ENCODE measurements around the gene NR4A2. TPM values are rescaled to one million over a fixed set of nuclear protein-coding genes. Genes with fewer than 3 reads are reported as not detected.

NR4A2 gene
- total RNA-seq, 1 experiment from 2014 or later: 0.45 TPM

DNA sequence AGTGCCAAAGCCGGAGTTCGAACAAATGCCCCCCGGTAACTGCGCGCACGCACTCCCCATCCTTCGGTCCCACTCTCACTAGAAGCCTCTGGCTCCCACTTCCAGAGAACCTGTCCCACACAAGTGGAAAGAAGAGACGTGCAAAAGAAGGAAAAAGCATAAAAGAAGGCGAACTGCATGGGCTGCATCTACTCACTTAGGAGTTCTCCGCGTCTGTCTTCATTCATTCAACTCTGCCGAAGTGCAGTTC is 312 bp downstream of the NR4A2 start:
- Histone ChIP-seq H3K27me3 (ENCODE audit: control insufficient read depth, insufficient read depth, low read length) (peaks cover 59% of the 10 kb centered on the region), H3K36me3 (replicated peaks; ENCODE audit: control insufficient read depth, insufficient read depth, low read length) (no peaks in the 10 kb centered on the region), H3K4me3 (ENCODE audit: insufficient read depth, low read depth, low read length) (peak overlapping the region; percentile 69)
- no peak for DNase-seq

GRCh38 chr2:156331572-156332283 is 793 bp downstream of the NR4A2 start:
- peak; percentile 60 for DNase-seq
- H3K27me3 ChIP-seq (ENCODE audit: control insufficient read depth, insufficient read depth, low read length): peaks cover 64% of the 10 kb centered on the region
- H3K4me3 ChIP-seq (ENCODE audit: insufficient read depth, low read depth, low read length): peak overlapping the region; percentile 69
- H3K36me3 ChIP-seq (replicated peaks; ENCODE audit: control insufficient read depth, insufficient read depth, low read length): no peaks in the 10 kb centered on the region

- Histone ChIP-seq H3K4me3 (ENCODE audit: insufficient read depth, low read depth, low read length) (peak overlapping the region; percentile 48; the same call in 1 of the 2 replicates), H3K36me3 (replicated peaks; ENCODE audit: control insufficient read depth, insufficient read depth, low read length) (no peaks in the 10 kb centered on the region), H3K27me3 (ENCODE audit: control insufficient read depth, insufficient read depth, low read length) (peaks cover 80% of the 10 kb centered on the region)
- DNase-seq: peak; percentile 59
Observed at GRCh38 chr2:156329927-156330726, 2.4 kb downstream of the NR4A2 start.

- Histone ChIP-seq H3K27me3 (ENCODE audit: control insufficient read depth, insufficient read depth, low read length) (peaks cover 88% of the 10 kb centered on the region), H3K4me3 (ENCODE audit: insufficient read depth, low read depth, low read length) (peak overlapping the region; percentile 48), H3K36me3 (replicated peaks; ENCODE audit: control insufficient read depth, insufficient read depth, low read length) (no peaks in the 10 kb centered on the region)
- DNase-seq: peak; percentile 84
Observed at GRCh38 chr2:156329031-156329926, 3.2 kb downstream of the NR4A2 start.

DNA sequence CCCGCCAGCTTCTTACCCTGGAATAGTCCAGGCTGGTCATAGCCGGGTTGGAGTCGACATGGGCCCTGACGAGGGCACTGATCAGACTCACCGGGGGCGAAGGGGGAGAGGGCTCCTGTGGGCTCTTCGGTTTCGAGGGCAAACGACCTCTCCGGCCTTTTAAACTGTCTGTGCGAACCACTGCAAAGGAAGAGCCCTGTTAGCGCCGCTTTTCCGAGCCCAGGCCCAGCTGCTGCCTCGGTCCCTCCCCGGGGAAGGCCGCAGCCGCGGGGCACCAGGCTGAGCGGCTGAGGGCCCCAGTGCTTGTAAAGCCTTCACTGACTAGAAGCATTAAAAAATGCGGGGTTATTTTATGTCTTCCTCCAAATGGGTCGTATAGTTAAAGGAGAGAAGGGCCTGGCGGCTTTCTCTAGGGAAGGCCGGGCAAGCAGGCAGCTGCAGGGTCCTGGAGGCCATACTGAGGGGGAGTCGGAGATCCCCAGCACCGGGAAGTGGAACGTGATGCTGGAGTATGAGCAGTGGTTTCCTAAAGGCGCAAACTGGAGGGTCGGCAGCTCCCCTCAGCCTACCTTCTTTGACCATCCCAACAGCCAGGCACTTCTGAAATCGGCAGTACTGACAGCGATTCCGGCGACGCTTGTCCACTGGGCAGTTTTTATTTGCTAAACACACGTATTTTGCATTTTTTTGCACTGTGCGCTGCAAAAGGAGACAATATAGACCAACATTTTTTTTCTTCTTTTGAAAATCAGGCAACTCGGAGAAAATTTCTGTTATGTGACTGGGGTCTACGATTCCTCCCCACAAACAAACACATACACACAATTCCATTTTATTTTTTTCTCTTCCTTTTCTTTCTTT is 4.5 kb downstream of the NR4A2 start:
- Histone ChIP-seq H3K4me3 (ENCODE audit: insufficient read depth, low read depth, low read length) (peak overlapping the region; percentile 16; the same call in 1 of the 2 replicates), H3K36me3 (replicated peaks; ENCODE audit: control insufficient read depth, insufficient read depth, low read length) (no peaks in the 10 kb centered on the region), H3K27me3 (ENCODE audit: control insufficient read depth, insufficient read depth, low read length) (peaks cover 92% of the 10 kb centered on the region)
- DNase-seq: peak; percentile 76

GRCh38 chr2:156326526-156327095 is 5.9 kb downstream of the NR4A2 start:
- H3K36me3 ChIP-seq (replicated peaks; ENCODE audit: control insufficient read depth, insufficient read depth, low read length): no peaks in the 10 kb centered on the region
- no peak overlapping the region for H3K4me3 ChIP-seq (ENCODE audit: insufficient read depth, low read depth, low read length)
- peaks cover 100% of the 10 kb centered on the region for H3K27me3 ChIP-seq (ENCODE audit: control insufficient read depth, insufficient read depth, low read length)
- DNase-seq: no peak

DNA sequence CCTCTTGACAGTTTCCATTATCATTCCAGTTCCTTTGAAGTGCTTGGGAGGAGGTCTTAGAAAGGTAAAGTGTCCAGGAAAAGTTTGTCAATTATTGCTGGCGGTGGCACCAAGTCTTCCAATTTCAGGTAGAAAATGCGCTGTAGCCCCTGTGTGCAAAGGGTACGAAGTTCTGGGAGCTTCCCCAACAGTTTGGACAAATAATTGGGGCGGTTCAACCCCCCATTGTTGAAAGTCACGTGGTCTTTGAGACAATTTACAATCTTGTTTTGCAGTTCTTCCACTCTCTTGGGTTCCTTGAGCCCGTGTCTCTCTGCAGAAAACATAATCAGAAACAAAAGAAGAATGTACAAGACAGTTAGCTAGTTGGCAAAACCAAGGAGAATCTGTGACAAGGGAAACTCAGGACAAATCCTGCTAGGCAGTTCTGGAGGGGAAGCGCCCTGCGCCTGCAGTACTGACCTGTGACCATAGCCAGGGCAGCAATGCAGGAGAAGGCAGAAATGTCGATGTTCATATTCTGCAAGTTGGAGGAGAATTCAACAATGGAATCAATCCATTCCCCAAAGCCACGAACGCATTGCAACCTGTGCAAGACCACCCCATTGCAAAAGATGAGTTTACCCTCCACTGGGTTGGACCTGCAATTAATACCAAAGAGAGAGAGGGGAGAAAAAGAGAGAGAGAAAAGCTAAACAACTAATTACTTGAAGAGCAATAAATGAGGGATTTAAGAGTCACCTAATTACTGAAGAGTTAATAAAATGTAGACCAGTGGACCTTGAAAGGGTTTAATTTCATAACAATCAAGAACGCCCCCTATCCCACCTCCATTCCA is 6.6 kb downstream of the NR4A2 start:
- no peaks in the 10 kb centered on the region for H3K36me3 ChIP-seq (replicated peaks; ENCODE audit: control insufficient read depth, insufficient read depth, low read length)
- no peak overlapping the region for H3K4me3 ChIP-seq (ENCODE audit: insufficient read depth, low read depth, low read length)
- H3K27me3 ChIP-seq (ENCODE audit: control insufficient read depth, insufficient read depth, low read length): peaks cover 100% of the 10 kb centered on the region
- peak; percentile 36 for DNase-seq

DNA sequence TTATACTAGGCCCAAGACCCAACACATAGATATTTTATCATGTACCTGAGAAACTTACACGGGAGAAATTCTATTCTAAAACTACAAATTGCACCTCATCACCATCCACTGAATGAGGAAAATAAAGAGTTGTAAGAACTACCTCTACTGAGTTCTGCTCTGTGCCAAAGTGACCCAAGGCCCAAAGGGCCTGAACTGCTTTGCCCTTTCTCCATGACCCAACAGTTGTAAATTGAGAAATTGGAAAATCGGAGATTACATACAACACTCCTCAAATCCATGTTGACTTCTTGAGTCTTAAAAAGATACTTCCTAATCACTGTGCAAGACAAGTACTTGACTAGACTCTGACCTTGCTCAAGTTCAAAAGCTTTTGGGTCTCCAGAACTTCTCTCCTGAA is 8.8 kb downstream of the NR4A2 start:
- peaks cover 98% of the 10 kb centered on the region for H3K27me3 ChIP-seq (ENCODE audit: control insufficient read depth, insufficient read depth, low read length)
- no peaks in the 10 kb centered on the region for H3K36me3 ChIP-seq (replicated peaks; ENCODE audit: control insufficient read depth, insufficient read depth, low read length)
- no peak for DNase-seq
- H3K4me3 ChIP-seq (ENCODE audit: insufficient read depth, low read depth, low read length): no peak overlapping the region

GRCh38 chr2:156322686-156323231 is 9.8 kb downstream of the NR4A2 start:
- H3K36me3 ChIP-seq (replicated peaks; ENCODE audit: control insufficient read depth, insufficient read depth, low read length): no peaks in the 10 kb centered on the region
- peaks cover 94% of the 10 kb centered on the region for H3K27me3 ChIP-seq (ENCODE audit: control insufficient read depth, insufficient read depth, low read length)
- peak; percentile 75 for DNase-seq
- peak overlapping the region; percentile 21; the same call in 1 of the 2 replicates for H3K4me3 ChIP-seq (ENCODE audit: insufficient read depth, low read depth, low read length)

- no peak for DNase-seq
- Histone ChIP-seq H3K4me3 (ENCODE audit: insufficient read depth, low read depth, low read length) (no peak overlapping the region), H3K27me3 (ENCODE audit: control insufficient read depth, insufficient read depth, low read length) (peaks cover 88% of the 10 kb centered on the region)
Observed at GRCh38 chr2:156322051-156322685, 10.4 kb downstream of the NR4A2 start.

GRCh38 chr2:156321243-156321904 is 11.1 kb downstream of the NR4A2 start:
- peaks cover 80% of the 10 kb centered on the region for H3K27me3 ChIP-seq (ENCODE audit: control insufficient read depth, insufficient read depth, low read length)
- H3K36me3 ChIP-seq (replicated peaks; ENCODE audit: control insufficient read depth, insufficient read depth, low read length): no peaks in the 10 kb centered on the region
- H3K4me3 ChIP-seq (ENCODE audit: insufficient read depth, low read depth, low read length): no peak overlapping the region
- DNase-seq: peak; percentile 58

More at GRCh38 chr2:156322051-156322685, 10.4 kb downstream of the NR4A2 start:
- no peaks in the 10 kb centered on the region for H3K36me3 ChIP-seq (replicated peaks; ENCODE audit: control insufficient read depth, insufficient read depth, low read length)

DNA sequence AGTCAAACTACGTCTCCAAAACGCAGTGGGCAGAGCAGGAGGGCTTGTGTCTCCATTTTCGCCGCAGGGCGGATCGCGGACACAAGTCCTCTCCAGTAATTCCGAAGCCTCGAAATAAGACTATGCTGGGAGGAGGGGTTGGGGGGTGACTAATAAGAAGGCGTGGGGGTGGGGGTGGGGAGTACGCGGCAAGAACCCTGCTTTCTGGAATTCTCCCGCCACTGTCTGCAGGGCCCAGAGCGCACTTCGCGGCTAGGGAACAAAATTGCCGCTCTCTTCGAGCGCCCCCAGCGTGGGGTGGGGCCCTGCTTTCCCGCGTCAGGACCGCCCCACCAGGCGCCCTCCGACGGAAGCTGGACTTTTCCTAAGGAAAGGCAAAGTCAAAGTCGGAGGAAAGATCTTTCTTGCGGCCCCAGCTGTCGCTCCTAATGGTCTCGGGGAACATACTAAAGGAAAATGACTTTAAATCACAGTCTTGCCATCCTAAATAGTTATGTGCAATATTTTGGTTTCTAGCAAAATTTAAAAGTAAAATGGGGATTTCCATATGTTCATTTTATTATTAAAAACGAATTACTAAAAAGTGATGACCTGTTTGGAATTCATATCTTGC is 11.9 kb downstream of the NR4A2 start:
- Histone ChIP-seq H3K4me3 (ENCODE audit: insufficient read depth, low read depth, low read length) (peak overlapping the region; percentile 49), H3K27me3 (ENCODE audit: control insufficient read depth, insufficient read depth, low read length) (peaks cover 72% of the 10 kb centered on the region), H3K36me3 (replicated peaks; ENCODE audit: control insufficient read depth, insufficient read depth, low read length) (no peaks in the 10 kb centered on the region)
- peak; percentile 72 for DNase-seq

Measured in H7 (cell line).